DND-41 (cell line): Measurements from ENCODE around the gene IL1RAPL2.
"Not testable (repeated sequence)": the region's sequence is repeated elsewhere in the genome, so short reads cannot be mapped to it uniquely, and the experiment has no call there.

Experiments
- ATAC-seq: fragments of 200-7000 bp; cut with Tn5 transposase; 3 replicates; pipeline ENCODE4 v1.9.1; 2021; ENCODE audit warnings: low read depth; ENCODE audit not compliant: insufficient read depth
- DNase-seq: peaks from one replicate; pipeline ENCODE4 v3.0.0-alpha.2; 2020
- H2AFZ ChIP-seq: 2 replicates; pipeline ENCODE4 v1.6.0; 2012; ENCODE audit warnings: low read depth, low read length
- H3K27ac ChIP-seq: 2 replicates; pipeline ENCODE4 v1.5.1; 2012; ENCODE audit warnings: low read length, inconsistent platforms
- H3K27me3 ChIP-seq: fragments of 200-600 bp; sonication (generic); 2 replicates; pipeline ENCODE4 v1.6.0; 2012; ENCODE audit warnings: low read length, mild to moderate bottlenecking, inconsistent platforms; ENCODE audit not compliant: insufficient read depth, poor library complexity
- H3K36me3 ChIP-seq: 2 replicates; pipeline ENCODE4 v1.5.1; 2012; ENCODE audit warnings: low read length, inconsistent platforms; ENCODE audit not compliant: insufficient read depth
- H3K4me1 ChIP-seq: 2 replicates; pipeline ENCODE4 v1.5.1; 2012; ENCODE audit warnings: mild to moderate bottlenecking, low read length; ENCODE audit not compliant: insufficient read depth
- H3K4me2 ChIP-seq: 2 replicates; pipeline ENCODE4 v1.6.0; 2012; ENCODE audit warnings: mild to moderate bottlenecking, moderate library complexity, low read length, inconsistent platforms; ENCODE audit not compliant: insufficient read depth
- H3K4me3 ChIP-seq, 2 experiments: fragments of 200-600 bp in 1 of 2; shearing (Covaris generic) in 1 of 2; 2 replicates each; pipeline ENCODE4 v1.5.1; 2012 to 2016; ENCODE audit warnings: inconsistent platforms in 2 of 2, low read length in 2 of 2, mild to moderate bottlenecking in 2 of 2, low read depth in 1 of 2, moderate library complexity in 1 of 2
- H3K79me2 ChIP-seq: 2 replicates; pipeline ENCODE4 v1.6.0; 2012; ENCODE audit warnings: low read length, inconsistent platforms; ENCODE audit not compliant: insufficient read depth
- H3K9ac ChIP-seq: 2 replicates; pipeline ENCODE4 v1.6.0; 2012; ENCODE audit warnings: low read depth, mild to moderate bottlenecking, inconsistent platforms, low read length, moderate library complexity
- H3K9me3 ChIP-seq: 2 replicates; pipeline ENCODE4 v1.5.1; 2012; ENCODE audit warnings: low read length, moderate library complexity, mild to moderate bottlenecking, inconsistent platforms; ENCODE audit not compliant: insufficient read depth, severe bottlenecking
- H4K20me1 ChIP-seq: 2 replicates; pipeline ENCODE4 v1.6.0; 2012; ENCODE audit warnings: low read length; ENCODE audit not compliant: insufficient read depth
- EZH2 ChIP-seq: IDR thresholded peaks from 3 replicates; pipeline ENCODE4 v1.6.1; 2012; ENCODE audit warnings: borderline replicate concordance, low read depth, mild to moderate bottlenecking, moderate library complexity, low read length, inconsistent platforms; ENCODE audit not compliant: severe bottlenecking
- TF ChIP-seq, protein P1 (sequence below): IDR thresholded peaks from 2 replicates; pipeline ENCODE4 v1.5.1; 2012; ENCODE audit warnings: borderline replicate concordance, low read length, moderate library complexity, mild to moderate bottlenecking; ENCODE audit not compliant: poor library complexity, severe bottlenecking; ENCODE audit errors: extremely low read depth

IL1RAPL2 gene

GRCh38 chrX:104913348-104913747, 347.3 kb downstream of the IL1RAPL2 start:
- Histone ChIP-seq H3K4me2 (no peak overlapping the region), H4K20me1 (no peaks in the 10 kb centered on the region), H2AFZ (no peak overlapping the region), H3K27me3 (no peaks in the 10 kb centered on the region), H3K79me2 (no peaks in the 10 kb centered on the region), H3K9ac (no peak overlapping the region), H3K4me3 (no peak overlapping the region), H3K36me3 (no peaks in the 10 kb centered on the region), H3K4me1 (no peaks in the 10 kb centered on the region), H3K9me3 (no peaks in the 10 kb centered on the region), H3K27ac (no peak overlapping the region)
- no peak for ATAC-seq
- TF ChIP-seq, protein P1, sequence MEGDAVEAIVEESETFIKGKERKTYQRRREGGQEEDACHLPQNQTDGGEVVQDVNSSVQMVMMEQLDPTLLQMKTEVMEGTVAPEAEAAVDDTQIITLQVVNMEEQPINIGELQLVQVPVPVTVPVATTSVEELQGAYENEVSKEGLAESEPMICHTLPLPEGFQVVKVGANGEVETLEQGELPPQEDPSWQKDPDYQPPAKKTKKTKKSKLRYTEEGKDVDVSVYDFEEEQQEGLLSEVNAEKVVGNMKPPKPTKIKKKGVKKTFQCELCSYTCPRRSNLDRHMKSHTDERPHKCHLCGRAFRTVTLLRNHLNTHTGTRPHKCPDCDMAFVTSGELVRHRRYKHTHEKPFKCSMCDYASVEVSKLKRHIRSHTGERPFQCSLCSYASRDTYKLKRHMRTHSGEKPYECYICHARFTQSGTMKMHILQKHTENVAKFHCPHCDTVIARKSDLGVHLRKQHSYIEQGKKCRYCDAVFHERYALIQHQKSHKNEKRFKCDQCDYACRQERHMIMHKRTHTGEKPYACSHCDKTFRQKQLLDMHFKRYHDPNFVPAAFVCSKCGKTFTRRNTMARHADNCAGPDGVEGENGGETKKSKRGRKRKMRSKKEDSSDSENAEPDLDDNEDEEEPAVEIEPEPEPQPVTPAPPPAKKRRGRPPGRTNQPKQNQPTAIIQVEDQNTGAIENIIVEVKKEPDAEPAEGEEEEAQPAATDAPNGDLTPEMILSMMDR, result peak; percentile 18
- no peak for TF ChIP-seq EZH2
- no peak for DNase-seq

- DNase-seq, H4K20me1 ChIP-seq, H3K36me3 ChIP-seq, H3K9me3 ChIP-seq, H3K27me3 ChIP-seq, H3K4me1 ChIP-seq, H3K79me2 ChIP-seq, H3K9ac ChIP-seq, ATAC-seq, H3K4me2 ChIP-seq, H2AFZ ChIP-seq, H3K4me3 ChIP-seq, H3K27ac ChIP-seq: not testable (repeated sequence)
Measured at GRCh38 chrX:104914686-104915085, 348.7 kb downstream of the IL1RAPL2 start.

DNA sequence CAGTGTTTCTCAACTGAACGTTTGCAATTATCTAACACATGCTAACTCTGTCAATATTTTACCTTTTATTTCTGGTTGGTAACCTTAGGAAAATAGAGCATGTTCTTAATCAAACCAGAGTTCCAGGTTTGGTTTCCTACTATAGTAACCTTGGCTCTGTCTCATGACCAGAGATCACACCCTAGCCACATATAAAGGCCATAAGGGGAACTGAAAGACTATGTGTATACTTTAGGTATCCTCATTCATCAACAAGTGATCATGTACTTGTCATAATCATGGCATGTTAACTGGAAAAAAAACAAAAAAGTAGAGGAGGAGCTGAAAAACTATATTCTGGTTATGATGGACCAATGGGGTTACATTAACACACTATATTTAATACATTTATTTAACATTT, 352.1 kb downstream of the IL1RAPL2 start:
- TF ChIP-seq EZH2, result no peak
- TF ChIP-seq, protein P1, result no peak
- Histone ChIP-seq H3K4me1 (no peaks in the 10 kb centered on the region), H3K36me3 (no peaks in the 10 kb centered on the region), H3K4me3 (no peak overlapping the region), H3K27me3 (no peaks in the 10 kb centered on the region), H4K20me1 (no peaks in the 10 kb centered on the region), H3K79me2 (no peaks in the 10 kb centered on the region), H3K27ac (no peak overlapping the region), H3K4me2 (no peak overlapping the region), H3K9me3 (no peaks in the 10 kb centered on the region), H2AFZ (no peak overlapping the region), H3K9ac (no peak overlapping the region)
- no peak for DNase-seq
- no peak for ATAC-seq

DNA sequence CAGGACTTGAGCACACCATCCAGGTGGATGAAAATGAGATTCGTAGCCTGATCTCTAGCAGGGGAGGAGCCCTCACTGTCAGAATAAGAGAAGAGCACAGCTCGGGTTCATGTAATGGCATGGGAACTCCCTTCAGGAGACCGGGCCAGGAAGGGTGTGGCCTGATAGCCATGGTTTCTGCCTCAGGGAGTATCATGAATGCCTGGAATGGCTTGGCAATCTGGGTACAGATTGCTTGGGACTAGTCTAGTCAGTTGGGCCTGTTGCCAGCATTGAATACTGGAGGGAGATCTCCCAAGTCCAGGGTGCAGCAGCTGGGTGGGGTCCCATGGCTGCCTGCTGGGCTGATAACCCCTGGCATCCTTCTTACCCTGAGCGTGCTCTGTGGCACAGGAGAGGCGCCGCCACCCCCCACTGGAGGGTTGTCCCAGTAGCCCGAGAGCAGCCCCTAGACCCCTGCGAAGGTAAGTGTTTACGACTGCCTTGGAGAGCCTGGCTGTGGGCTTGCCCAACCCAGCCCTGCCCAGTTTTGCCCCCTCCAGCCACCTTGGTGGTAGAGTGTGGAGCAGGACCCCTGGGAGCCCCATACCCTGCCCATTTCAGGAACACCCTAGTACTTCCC, 355.7 kb downstream of the IL1RAPL2 start:
- ATAC-seq, result peak; percentile 27; the same call in 1 of the 3 replicates
- no peak for DNase-seq
- Histone ChIP-seq H3K9ac (no peak overlapping the region), H3K27me3 (no peaks in the 10 kb centered on the region), H3K27ac (no peak overlapping the region), H4K20me1 (no peaks in the 10 kb centered on the region), H3K4me2 (no peak overlapping the region), H3K9me3 (no peaks in the 10 kb centered on the region), H3K4me1 (no peaks in the 10 kb centered on the region), H2AFZ (peak overlapping the region; percentile 9; the same call in 1 of the 2 replicates), H3K4me3 (no peak overlapping the region), H3K79me2 (no peaks in the 10 kb centered on the region), H3K36me3 (no peaks in the 10 kb centered on the region)
- TF ChIP-seq, protein P1, result no peak
- TF ChIP-seq EZH2, result no peak
